HEK293 (cell line): ENCODE data around the gene SLC4A1AP.

Source experiments
- BCL6B ChIP-seq: fragments of 450-650 bp; formaldehyde crosslinking; IDR thresholded peaks from 2 replicates; pipeline ENCODE4 v1.5.1; 2017; ENCODE audit warnings: missing biosample characterization, missing genetic modification characterization
- FEZF1 ChIP-seq: fragments of 450-650 bp; formaldehyde crosslinking; IDR thresholded peaks from 2 replicates; pipeline ENCODE4 v1.5.1; 2016; ENCODE audit warnings: missing biosample characterization, missing genetic modification characterization
- KLF16 ChIP-seq: fragments of 450-650 bp; formaldehyde crosslinking; IDR thresholded peaks from 2 replicates; pipeline ENCODE4 v1.5.1; 2017; ENCODE audit warnings: missing biosample characterization, missing genetic modification characterization
- OSR2 ChIP-seq: fragments of 450-650 bp; formaldehyde crosslinking; IDR thresholded peaks from 2 replicates; pipeline ENCODE4 v1.5.1; 2016; ENCODE audit warnings: missing biosample characterization, missing genetic modification characterization
- PRDM4 ChIP-seq: fragments of 450-650 bp; formaldehyde crosslinking; IDR thresholded peaks from 2 replicates; pipeline ENCODE4 v1.5.1; 2017; ENCODE audit warnings: missing biosample characterization, missing genetic modification characterization
- SCRT2 ChIP-seq: fragments of 450-650 bp; formaldehyde crosslinking; IDR thresholded peaks from 2 replicates; pipeline ENCODE4 v1.5.1; 2016; ENCODE audit warnings: missing biosample characterization, missing genetic modification characterization
- TSHZ1 ChIP-seq: fragments of 450-650 bp; formaldehyde crosslinking; IDR thresholded peaks from 2 replicates; pipeline ENCODE4 v1.5.1; 2016; ENCODE audit warnings: missing biosample characterization, missing genetic modification characterization, borderline replicate concordance
- ZBTB21 ChIP-seq: fragments of 450-650 bp; formaldehyde crosslinking; IDR thresholded peaks from 2 replicates; pipeline ENCODE4 v1.5.1; 2017; ENCODE audit warnings: missing biosample characterization, missing genetic modification characterization
- ZEB2 ChIP-seq: fragments of 450-650 bp; formaldehyde crosslinking; IDR thresholded peaks from 2 replicates; pipeline ENCODE4 v1.5.1; 2016; ENCODE audit warnings: missing biosample characterization, missing genetic modification characterization
- ZFHX2 ChIP-seq: fragments of 450-650 bp; formaldehyde crosslinking; conservative IDR thresholded peaks from 2 replicates; pipeline ENCODE4 v1.5.1; 2016; ENCODE audit warnings: missing biosample characterization, missing genetic modification characterization
- ZNF239 ChIP-seq: fragments of 450-650 bp; formaldehyde crosslinking; IDR thresholded peaks from 2 replicates; pipeline ENCODE4 v1.5.1; 2016; ENCODE audit warnings: missing biosample characterization, missing genetic modification characterization
- ZNF292 ChIP-seq: fragments of 450-650 bp; formaldehyde crosslinking; IDR thresholded peaks from 2 replicates; pipeline ENCODE4 v1.5.1; 2016; ENCODE audit warnings: low read depth, missing biosample characterization, missing genetic modification characterization, borderline replicate concordance
- ZNF391 ChIP-seq: fragments of 450-650 bp; formaldehyde crosslinking; IDR thresholded peaks from 2 replicates; pipeline ENCODE4 v1.5.1; 2016; ENCODE audit warnings: low read depth, missing biosample characterization, missing genetic modification characterization, borderline replicate concordance
- ZNF488 ChIP-seq: fragments of 450-650 bp; formaldehyde crosslinking; IDR thresholded peaks from 2 replicates; pipeline ENCODE4 v1.5.1; 2016; ENCODE audit warnings: missing biosample characterization, missing genetic modification characterization
- ZNF510 ChIP-seq: fragments of 450-650 bp; formaldehyde crosslinking; IDR thresholded peaks from 2 replicates; pipeline ENCODE4 v1.5.1; 2018; ENCODE audit warnings: mild to moderate bottlenecking, missing genetic modification characterization, missing biosample characterization; ENCODE audit not compliant: insufficient replicate concordance
- ZNF514 ChIP-seq: fragments of 450-650 bp; formaldehyde crosslinking; IDR thresholded peaks from 2 replicates; pipeline ENCODE4 v1.5.1; 2016; ENCODE audit warnings: missing biosample characterization, missing genetic modification characterization
- ZNF518A ChIP-seq: fragments of 450-650 bp; formaldehyde crosslinking; conservative IDR thresholded peaks from 2 replicates; pipeline ENCODE4 v1.5.1; 2016; ENCODE audit warnings: low read depth, missing biosample characterization, missing genetic modification characterization
- ZNF561 ChIP-seq: fragments of 450-650 bp; IDR thresholded peaks from 2 replicates; pipeline ENCODE4 v1.5.1; 2018; ENCODE audit warnings: missing biosample characterization, missing genetic modification characterization, borderline replicate concordance
- ZNF600 ChIP-seq: fragments of 450-650 bp; formaldehyde crosslinking; IDR thresholded peaks from 2 replicates; pipeline ENCODE4 v1.5.1; 2016; ENCODE audit warnings: missing biosample characterization, missing genetic modification characterization
- ZNF621 ChIP-seq: fragments of 450-650 bp; formaldehyde crosslinking; IDR thresholded peaks from 2 replicates; pipeline ENCODE4 v1.5.1; 2017; ENCODE audit warnings: missing biosample characterization, missing genetic modification characterization
- ZNF629 ChIP-seq: fragments of 450-650 bp; formaldehyde crosslinking; IDR thresholded peaks from 2 replicates; pipeline ENCODE4 v1.5.1; 2017; ENCODE audit warnings: missing biosample characterization, missing genetic modification characterization
- ZNF768 ChIP-seq: fragments of 450-650 bp; formaldehyde crosslinking; IDR thresholded peaks from 2 replicates; pipeline ENCODE4 v1.5.1; 2018; ENCODE audit warnings: missing biosample characterization, mild to moderate bottlenecking, missing genetic modification characterization
- ZSCAN18 ChIP-seq: fragments of 450-650 bp; formaldehyde crosslinking; IDR thresholded peaks from 2 replicates; pipeline ENCODE4 v1.5.1; 2016; ENCODE audit warnings: missing biosample characterization, missing genetic modification characterization
- ZXDB ChIP-seq: fragments of 450-650 bp; formaldehyde crosslinking; IDR thresholded peaks from 2 replicates; pipeline ENCODE4 v1.5.1; 2016; ENCODE audit warnings: missing biosample characterization, missing genetic modification characterization

SLC4A1AP gene

GRCh38 chr2:27705851-27706622, 42.3 kb downstream of the SLC4A1AP start (continued):
- TF ChIP-seq ZNF514 (no peak), ZNF488 (tag by site-specific recombination) (no peak), ZSCAN18 (no peak), PRDM4 (tag by site-specific recombination) (0 out of 2 replicates have a peak, but pooled peaks have one; percentile 23), OSR2 (tag by site-specific recombination) (peak; percentile 99), ZNF621 (tag by site-specific recombination) (no peak), SCRT2 (tag by site-specific recombination) (peak; percentile 60), ZNF629 (peak; percentile 97), KLF16 (0 out of 2 replicates have a peak, but pooled peaks have one; percentile 29), ZBTB21 (peak; percentile 95), ZNF292 (no peak), FEZF1 (peak; percentile 62), ZNF600 (peak; percentile 77; the same call in 1 of the 2 replicates), BCL6B (tag by site-specific recombination) (0 out of 2 replicates have a peak, but pooled peaks have one; percentile 23), ZFHX2 (tag by site-specific recombination) (peak; percentile 28; the same call in 1 of the 2 replicates), ZNF239 (tag by site-specific recombination) (no peak), ZNF561 (tag by site-specific recombination) (peak; percentile 17; the same call in 1 of the 2 replicates), ZEB2 (tag by site-specific recombination) (peak; percentile 91), ZNF768 (tag by site-specific recombination) (0 out of 2 replicates have a peak, but pooled peaks have one; percentile 7), TSHZ1 (tag by site-specific recombination) (peak; percentile 86), ZNF510 (tag by site-specific recombination) (no peak), ZNF518A (0 out of 2 replicates have a peak, but pooled peaks have one; percentile 6), ZNF391 (peak; percentile 40; the same call in 1 of the 2 replicates), ZXDB (peak; percentile 76)
